Suprapubic skin (tissue), 4 donors: Measurements from ENCODE around the gene CBFA2T2.

Experiments used
- EP300 ChIP-seq: sonication (generic); formaldehyde crosslinking; IDR thresholded peaks from one replicate; pipeline ENCODE4 v1.6.1; 2017; ENCODE audit warnings: antibody characterized with exemption
- POLR2A ChIP-seq, 2 donors: fragments of 450-650 bp; IDR thresholded peaks; one replicate each; pipeline ENCODE4 v1.6.1; 2017; ENCODE audit warnings: antibody characterized with exemption in 2 of 2, mild to moderate bottlenecking in 2 of 2, moderate library complexity in 2 of 2
- POLR2AphosphoS5 ChIP-seq, 3 donors: sonication (generic); formaldehyde crosslinking; IDR thresholded peaks; one replicate each; pipeline ENCODE4 v1.6.1; 2017; ENCODE audit warnings: antibody characterized with exemption in 3 of 3
- TF ChIP-seq, protein P1 (sequence below), 2 donors: fragments of 200-600 bp in 1 of 2; fragments of 450-650 bp in 1 of 2; sonication (generic) in 1 of 2; IDR thresholded peaks; one replicate each; pipeline ENCODE4 v1.5.1; 2016 to 2019; ENCODE audit warnings: antibody characterized with exemption in 2 of 2, mild to moderate bottlenecking in 1 of 2, moderate library complexity in 1 of 2

- TF ChIP-seq POLR2A (IDR thresholded peaks at IDR 0.05): no peak
- TF ChIP-seq, protein P1, sequence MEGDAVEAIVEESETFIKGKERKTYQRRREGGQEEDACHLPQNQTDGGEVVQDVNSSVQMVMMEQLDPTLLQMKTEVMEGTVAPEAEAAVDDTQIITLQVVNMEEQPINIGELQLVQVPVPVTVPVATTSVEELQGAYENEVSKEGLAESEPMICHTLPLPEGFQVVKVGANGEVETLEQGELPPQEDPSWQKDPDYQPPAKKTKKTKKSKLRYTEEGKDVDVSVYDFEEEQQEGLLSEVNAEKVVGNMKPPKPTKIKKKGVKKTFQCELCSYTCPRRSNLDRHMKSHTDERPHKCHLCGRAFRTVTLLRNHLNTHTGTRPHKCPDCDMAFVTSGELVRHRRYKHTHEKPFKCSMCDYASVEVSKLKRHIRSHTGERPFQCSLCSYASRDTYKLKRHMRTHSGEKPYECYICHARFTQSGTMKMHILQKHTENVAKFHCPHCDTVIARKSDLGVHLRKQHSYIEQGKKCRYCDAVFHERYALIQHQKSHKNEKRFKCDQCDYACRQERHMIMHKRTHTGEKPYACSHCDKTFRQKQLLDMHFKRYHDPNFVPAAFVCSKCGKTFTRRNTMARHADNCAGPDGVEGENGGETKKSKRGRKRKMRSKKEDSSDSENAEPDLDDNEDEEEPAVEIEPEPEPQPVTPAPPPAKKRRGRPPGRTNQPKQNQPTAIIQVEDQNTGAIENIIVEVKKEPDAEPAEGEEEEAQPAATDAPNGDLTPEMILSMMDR (IDR thresholded peaks at IDR 0.05): no peak
- no peak for TF ChIP-seq POLR2AphosphoS5 (IDR thresholded peaks at IDR 0.05)
- no peak for TF ChIP-seq EP300
Observed at GRCh38 chr20:33658510-33658909, 168.6 kb downstream of the CBFA2T2 start.
